HG02840 (cell line): Measurements from ENCODE around the gene SYNPO2.

Experiments
- ATAC-seq: cut with Tn5 transposase; IDR thresholded peaks from one replicate; pipeline ENCODE4 v1.9.1; 2021; ENCODE audit warnings: mild to moderate bottlenecking, moderate library complexity, moderate number of reproducible peaks; ENCODE audit not compliant: unreplicated experiment, low FRiP score

Gene SYNPO2

GRCh38 chr4:119099227-119099810, 210.7 kb downstream of the SYNPO2 start:
- no peak for ATAC-seq

- ATAC-seq: no peak
Measured at GRCh38 chr4:119100655-119101054, 212.0 kb downstream of the SYNPO2 start.

GRCh38 chr4:119103263-119103662, 214.6 kb downstream of the SYNPO2 start:
- no peak for ATAC-seq

- no peak for ATAC-seq
Measured at GRCh38 chr4:119104644-119105273, 216.1 kb downstream of the SYNPO2 start.

GRCh38 chr4:119105605-119106004, 217.0 kb downstream of the SYNPO2 start:
- no peak for ATAC-seq

GRCh38 chr4:119106036-119107000, 217.7 kb downstream of the SYNPO2 start:
- no peak for ATAC-seq

GRCh38 chr4:119110121-119110520, 221.5 kb downstream of the SYNPO2 start:
- no peak for ATAC-seq
